Testis (tissue), 2 donors: ENCODE results near the gene DALRD3.

Experiments used
- POLR2A ChIP-seq: fragments of 450-650 bp; IDR thresholded peaks from one replicate; pipeline ENCODE4 v1.6.1; 2017; ENCODE audit warnings: antibody characterized with exemption, mild to moderate bottlenecking, moderate library complexity
- TF ChIP-seq, protein P1 (sequence below), 3 experiments: fragments of 450-650 bp in 2 of 3; fragments of 200-600 bp in 1 of 3; sonication (generic) in 1 of 3; IDR thresholded peaks; one replicate each; pipeline ENCODE4 v1.5.1; 2016 to 2019; ENCODE audit warnings: antibody characterized with exemption in 3 of 3, mild to moderate bottlenecking in 2 of 3, moderate library complexity in 1 of 3

DNA sequence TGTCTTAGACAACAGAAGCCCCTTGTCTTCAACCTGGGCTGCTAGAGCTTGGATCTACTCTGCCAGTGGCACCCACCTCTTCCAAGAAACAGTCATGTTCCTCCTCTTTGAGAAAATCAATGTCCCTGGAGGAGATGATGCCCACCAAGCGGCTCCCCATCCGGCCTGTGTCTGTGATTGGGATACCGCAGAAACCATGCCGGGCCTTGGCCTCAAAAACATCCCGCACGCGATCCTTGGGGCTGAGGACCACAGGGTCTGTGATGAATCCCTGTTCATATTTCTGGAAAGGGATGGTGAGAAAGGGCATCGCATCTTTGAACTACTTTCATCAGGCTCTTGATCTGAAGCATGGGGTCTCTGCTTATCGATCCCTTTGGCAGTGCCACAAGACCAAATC, 9.3 kb upstream of the DALRD3 start:
- no peak for TF ChIP-seq POLR2A
- TF ChIP-seq, protein P1, sequence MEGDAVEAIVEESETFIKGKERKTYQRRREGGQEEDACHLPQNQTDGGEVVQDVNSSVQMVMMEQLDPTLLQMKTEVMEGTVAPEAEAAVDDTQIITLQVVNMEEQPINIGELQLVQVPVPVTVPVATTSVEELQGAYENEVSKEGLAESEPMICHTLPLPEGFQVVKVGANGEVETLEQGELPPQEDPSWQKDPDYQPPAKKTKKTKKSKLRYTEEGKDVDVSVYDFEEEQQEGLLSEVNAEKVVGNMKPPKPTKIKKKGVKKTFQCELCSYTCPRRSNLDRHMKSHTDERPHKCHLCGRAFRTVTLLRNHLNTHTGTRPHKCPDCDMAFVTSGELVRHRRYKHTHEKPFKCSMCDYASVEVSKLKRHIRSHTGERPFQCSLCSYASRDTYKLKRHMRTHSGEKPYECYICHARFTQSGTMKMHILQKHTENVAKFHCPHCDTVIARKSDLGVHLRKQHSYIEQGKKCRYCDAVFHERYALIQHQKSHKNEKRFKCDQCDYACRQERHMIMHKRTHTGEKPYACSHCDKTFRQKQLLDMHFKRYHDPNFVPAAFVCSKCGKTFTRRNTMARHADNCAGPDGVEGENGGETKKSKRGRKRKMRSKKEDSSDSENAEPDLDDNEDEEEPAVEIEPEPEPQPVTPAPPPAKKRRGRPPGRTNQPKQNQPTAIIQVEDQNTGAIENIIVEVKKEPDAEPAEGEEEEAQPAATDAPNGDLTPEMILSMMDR (IDR thresholded peaks at IDR 0.05) = no peak
